H1 (cell line): Measurements from ENCODE around the gene NDUFS7. TPM values are rescaled to one million over a fixed set of nuclear protein-coding genes. Genes with fewer than 3 reads are reported as not detected.

Experiments
- CTCF ChIA-PET: fragments of 300-600 bp; sonication (Branson Sonifier 250); formaldehyde crosslinking; loops from one replicate; lab custom pipeline; 2021; ENCODE audit not compliant: partially characterized antibody; lab: Charles Lee
- POLR2A ChIA-PET: fragments of 300-600 bp; sonication (Branson Sonifier 250); formaldehyde crosslinking; loops from one replicate; lab custom pipeline; 2021; ENCODE audit warnings: inconsistent platforms; ENCODE audit not compliant: partially characterized antibody; lab: Charles Lee
- DNase-seq, 2 experiments: peaks; one replicate each; pipeline versions ENCODE4 v3.0.0 to v3.0.0-alpha.2; 2010 to 2022; ENCODE audit warnings: low spot score in 2 of 2, low read depth in 1 of 2, mixed read lengths in 1 of 2
- FAIRE-seq: peaks from 2 replicates; lab custom pipeline; 2011; peaks lifted over from hg19 to GRCh38; lab: Jason Lieb, UNC
- H2AFZ ChIP-seq: 2 replicates; pipeline ENCODE4 v1.8.1; 2012; ENCODE audit warnings: low read length, inconsistent platforms
- H2AK5ac ChIP-seq: 2 replicates; pipeline ENCODE4 v1.6.1; 2013; ENCODE audit warnings: low read depth, low read length
- H2BK120ac ChIP-seq: replicated peaks from 2 replicates; pipeline ENCODE3; 2013; ENCODE audit warnings: low read depth, low read length, inconsistent platforms
- H2BK12ac ChIP-seq: 2 replicates; pipeline ENCODE4 v1.6.1; 2013; ENCODE audit warnings: low read depth, low read length
- H2BK15ac ChIP-seq: 2 replicates; pipeline ENCODE4 v1.6.1; 2013; ENCODE audit warnings: low read length
- H2BK20ac ChIP-seq: 2 replicates; pipeline ENCODE4 v1.6.1; 2013; ENCODE audit warnings: low read length
- H2BK5ac ChIP-seq: 2 replicates; pipeline ENCODE4 v1.6.1; 2013; ENCODE audit warnings: low read depth, low read length
- H3K14ac ChIP-seq: 2 replicates; pipeline ENCODE4 v1.6.1; 2013; ENCODE audit warnings: inconsistent platforms; ENCODE audit not compliant: insufficient read length
- H3K18ac ChIP-seq: 2 replicates; pipeline ENCODE4 v1.6.1; 2013; ENCODE audit warnings: low read length; ENCODE audit errors: extremely low read depth
- H3K23ac ChIP-seq: 2 replicates; pipeline ENCODE4 v1.6.1; 2013; ENCODE audit warnings: inconsistent platforms; ENCODE audit not compliant: insufficient read length
- H3K23me2 ChIP-seq: 2 replicates; pipeline ENCODE4 v1.6.1; 2013; ENCODE audit warnings: low read depth, low read length
- H3K27ac ChIP-seq: 2 replicates; pipeline ENCODE4 v1.6.1; 2011; ENCODE audit warnings: low read depth, low read length, inconsistent platforms
- H3K27me3 ChIP-seq, 4 experiments: replicated peaks in 1 of 4; 1 replicate in 1 of 4; 2 replicates in 3 of 4; pipeline versions ENCODE4 v1.6.1 to v1.8.1; 2011 to 2013; ENCODE audit warnings: low read length in 3 of 4, mild to moderate bottlenecking in 3 of 4, inconsistent platforms in 2 of 4, mixed read lengths in 2 of 4, moderate library complexity in 1 of 4; ENCODE audit not compliant: control insufficient read depth in 3 of 4, insufficient read depth in 3 of 4; ENCODE audit errors: extremely low read depth in 1 of 4
- H3K36me3 ChIP-seq, 4 experiments: 2 replicates each; pipeline versions ENCODE4 v1.6.1 to v1.8.1; 2011 to 2013; ENCODE audit warnings: mild to moderate bottlenecking in 4 of 4, low read length in 3 of 4, moderate library complexity in 2 of 4, control low read depth in 1 of 4, inconsistent platforms in 1 of 4; ENCODE audit not compliant: insufficient read depth in 4 of 4, control insufficient read depth in 2 of 4
- H3K4ac ChIP-seq: replicated peaks from 2 replicates; pipeline ENCODE3; 2013; ENCODE audit warnings: low read length, low read depth, mixed read lengths, inconsistent platforms; ENCODE audit not compliant: insufficient read length
- H3K4me1 ChIP-seq, 4 experiments: replicated peaks in 1 of 4; 1 replicate in 1 of 4; 2 replicates in 3 of 4; pipeline versions ENCODE4 v1.6.1 to v1.8.1; 2011 to 2013; ENCODE audit warnings: low read length in 3 of 4, inconsistent platforms in 2 of 4, mixed read lengths in 1 of 4; ENCODE audit not compliant: insufficient read depth in 4 of 4, control insufficient read depth in 3 of 4
- H3K4me2 ChIP-seq, 2 experiments: 2 replicates each; pipeline versions ENCODE4 v1.6.1 to v1.8.1; 2011 to 2013; ENCODE audit warnings: low read depth in 2 of 2, low read length in 2 of 2, control low read depth in 1 of 2, inconsistent platforms in 1 of 2, mild to moderate bottlenecking in 1 of 2; ENCODE audit not compliant: insufficient read depth in 1 of 2
- H3K4me3 ChIP-seq, 4 experiments: fragments of 200-600, 300-600 bp in 1 of 4; sonication (generic), shearing (Covaris generic), sonication (Bioruptor Twin) in 1 of 4; 2 replicates each; pipeline versions ENCODE4 v1.5.1 to v1.8.1; 2011 to 2016; ENCODE audit warnings: low read length in 4 of 4, low read depth in 3 of 4, control low read depth in 2 of 4, inconsistent platforms in 2 of 4, mild to moderate bottlenecking in 2 of 4, mixed read lengths in 1 of 4, moderate library complexity in 1 of 4; ENCODE audit not compliant: insufficient read depth in 2 of 4; ENCODE audit errors: extremely low read depth in 1 of 4
- H3K56ac ChIP-seq: replicated peaks from 2 replicates; pipeline ENCODE3; 2013; ENCODE audit warnings: low read depth, mild to moderate bottlenecking, mixed read lengths, low read length, inconsistent platforms; ENCODE audit not compliant: insufficient read length
- H3K79me1 ChIP-seq: 2 replicates; pipeline ENCODE4 v1.6.1; 2013; ENCODE audit warnings: low read depth, low read length, control low read depth
- H3K79me2 ChIP-seq, 2 experiments: 2 replicates each; pipeline versions ENCODE4 v1.6.1 to v1.8.1; 2012 to 2013; ENCODE audit warnings: low read length in 2 of 2, mild to moderate bottlenecking in 2 of 2, inconsistent platforms in 1 of 2; ENCODE audit not compliant: insufficient read depth in 2 of 2, control insufficient read depth in 1 of 2
- H3K9ac ChIP-seq, 4 experiments: replicated peaks in 1 of 4; 1 replicate in 1 of 4; 2 replicates in 3 of 4; pipeline versions ENCODE4 v1.6.1 to v1.8.1; 2011 to 2013; ENCODE audit warnings: low read depth in 3 of 4, low read length in 3 of 4, control low read depth in 2 of 4, mild to moderate bottlenecking in 2 of 4, moderate library complexity in 2 of 4, inconsistent platforms in 1 of 4; ENCODE audit errors: extremely low read depth in 1 of 4
- H3K9me3 ChIP-seq, 2 experiments: 2 replicates each; pipeline versions ENCODE4 v1.6.1 to v1.8.1; 2012 to 2013; ENCODE audit warnings: mild to moderate bottlenecking in 2 of 2, moderate library complexity in 2 of 2, control low read depth in 1 of 2, inconsistent platforms in 1 of 2, low read depth in 1 of 2, low read length in 1 of 2, mixed read lengths in 1 of 2; ENCODE audit not compliant: insufficient read depth in 2 of 2
- H4K20me1 ChIP-seq, 2 experiments: replicated peaks in 1 of 2; 2 replicates each; pipeline versions ENCODE3 to v1.8.1; 2011 to 2013; ENCODE audit warnings: inconsistent platforms in 2 of 2, low read length in 2 of 2, mild to moderate bottlenecking in 1 of 2; ENCODE audit not compliant: insufficient read depth in 2 of 2, control insufficient read depth in 1 of 2
- H4K5ac ChIP-seq: 2 replicates; pipeline ENCODE4 v1.6.1; 2013; ENCODE audit warnings: low read length, low read depth, mixed read lengths, inconsistent platforms; ENCODE audit not compliant: insufficient read length
- H4K8ac ChIP-seq: 2 replicates; pipeline ENCODE4 v1.8.0; 2013; ENCODE audit warnings: mild to moderate bottlenecking, moderate library complexity, low read length, inconsistent platforms; ENCODE audit not compliant: insufficient read depth; ENCODE audit errors: extremely low read depth
- H4K91ac ChIP-seq: replicated peaks from 2 replicates; pipeline ENCODE3; 2013; ENCODE audit warnings: low read length, mixed read lengths, inconsistent platforms; ENCODE audit not compliant: insufficient read length
- SIX5 ChIP-seq: IDR thresholded peaks from 2 replicates; pipeline ENCODE4 v1.6.1; 2011; ENCODE audit warnings: mild to moderate bottlenecking, low read depth, low read length
- WGBS, 2 experiments: shearing (Covaris generic) in 1 of 2; methylation state at CpG; one replicate each; pipeline versions ENCODE4 v1.1.6 to v1.1.7; 2013 to 2015; ENCODE audit warnings: low lambda C conversion rate in 2 of 2, mixed read lengths in 2 of 2, inconsistent platforms in 1 of 2, low coverage in 1 of 2, missing lambda C conversion rate in 1 of 2; ENCODE audit not compliant: insufficient replicate concordance in 2 of 2, insufficient coverage in 1 of 2, insufficient read length in 1 of 2; ENCODE audit errors: extremely low coverage in 1 of 2, missing lambda C conversion rate in 1 of 2; 5-methylcytosine and 5-hydroxymethylcytosine counted together
- polyA plus RNA-seq, 7 experiments: library from polyadenylated mRNA; depleted of rRNA in 3 of 7; stranded (reverse) in 5 of 7; unstranded in 2 of 7; fragments of >200 nt in 5 of 7; fragments of 200-250 nt in 2 of 7; gene quantifications; 1 replicate in 5 of 7; 2 replicates in 1 of 7; 4 replicates in 1 of 7; pipeline versions ENCODE4 v1.2.1 to v1.2.3, GENCODE V29; 2011 to 2013; ENCODE audit warnings: missing spikeins in 2 of 7, mixed read lengths in 2 of 7
- total RNA-seq: library from RNA; stranded (reverse); fragmentation: NEBNext Ultra II Directional; extraction: Animal tissue kit (Norgen Biotek cat#: 25700); gene quantifications from 2 replicates; pipeline ENCODE4 v1.2.1, GENCODE V29; 2021

Gene NDUFS7
- total and polyA plus RNA-seq, 2 of the 8 experiments (the other 6 are each of a cell fraction or from before 2014, with no cell fraction given): 78.1 to 309 TPM

- no peak overlapping the region for H2BK120ac ChIP-seq
- ChIA-PET CTCF (interaction anchor here (0.8 to 2.3 kb wide), 5 partner anchors 9 to 90 kb away, joined by 3 to 12 read pairs (median 4); no protein-coding TSS in a partner anchor), POLR2A (interaction anchor here (0.8 to 2.8 kb wide), 4 partner anchors 9 to 100 kb away, joined by 3 to 10 read pairs (median 8); partner anchors contain the start of genes CIRBP and NDUFS7)
- no peaks in the 10 kb centered on the region for H3K9me3 ChIP-seq
- H3K27me3 ChIP-seq: no peaks in the 10 kb centered on the region
- WGBS, 2 experiments: 94% methylated on average over 17 of the region's 18 CpGs; no CpG with 5 or more reads in 1 of the 2 experiments
- no peak overlapping the region for H3K14ac ChIP-seq
- no peak overlapping the region for H2BK20ac ChIP-seq
- H3K23me2 ChIP-seq: no peaks in the 10 kb centered on the region
- FAIRE-seq: no peak
- H3K27ac ChIP-seq: no peak overlapping the region
- no peak overlapping the region for H4K5ac ChIP-seq
- no peak overlapping the region for H4K8ac ChIP-seq
- H3K18ac ChIP-seq: no peak overlapping the region
- H3K4me3 ChIP-seq: no peak overlapping the region
- no peak overlapping the region for H3K9ac ChIP-seq
- no peak overlapping the region for H2AFZ ChIP-seq
- H3K4ac ChIP-seq: no peak overlapping the region
- H2BK12ac ChIP-seq: no peak overlapping the region
- H3K4me2 ChIP-seq: no peak overlapping the region
- TF ChIP-seq SIX5: no peak
- H3K23ac ChIP-seq: no peak overlapping the region
- no peak overlapping the region for H3K56ac ChIP-seq
- H3K36me3 ChIP-seq: peaks cover 21 to 62% (median 46%) of the 10 kb centered on the region in 4 experiments
- no peak overlapping the region for H2AK5ac ChIP-seq
- peaks cover 4% of the 10 kb centered on the region; the same call in 1 of the 2 replicates for H3K79me1 ChIP-seq
- no peaks in the 10 kb centered on the region for H3K4me1 ChIP-seq
- H2BK5ac ChIP-seq: no peak overlapping the region
- no peak overlapping the region for H2BK15ac ChIP-seq
- no peaks in the 10 kb centered on the region; a peak in 1 of 4 replicates for H3K79me2 ChIP-seq
- peaks cover 0 to 19% of the 10 kb centered on the region in 2 experiments for H4K20me1 ChIP-seq
- no peak for DNase-seq
- no peak overlapping the region for H4K91ac ChIP-seq
These were observed 14.4 kb upstream of the NDUFS7 start for GRCh38 chr19:1369214-1369805.
